ENCODE results near the gene KBTBD3. TPM values are rescaled to one million over a fixed set of nuclear protein-coding genes. Genes with fewer than 3 reads are reported as not detected.
A peak's percentile ranks its signal among the peaks of the same experiment; 100 is the strongest.

The KBTBD3 gene
- total and polyA plus RNA-seq, 2 experiments from 2014 or later: 4.9 to 5.6 TPM

GRCh38 chr11:106092446-106092845, 15.3 kb upstream of the KBTBD3 start:
- 95% methylated on average over 1 of the region's 1 CpG for WGBS (ENCODE audit: low lambda C conversion rate, missing lambda C conversion rate)
- peaks cover 57% of the 10 kb centered on the region for H3K79me2 ChIP-seq
- no peak overlapping the region for H3K4me3 ChIP-seq
- H3K27ac ChIP-seq: no peak overlapping the region
- no peaks in the 10 kb centered on the region for H3K9me2 ChIP-seq (replicated peaks; ENCODE audit: insufficient read depth)
- no peak overlapping the region for H3K4me2 ChIP-seq
- no peaks in the 10 kb centered on the region for H3K36me3 ChIP-seq (replicated peaks; ENCODE audit: insufficient read depth, low read depth)
- H3K9me3 ChIP-seq (ENCODE audit: low read depth): no peaks in the 10 kb centered on the region
- no peaks in the 10 kb centered on the region for H3K27me3 ChIP-seq
- no peak for DNase-seq (ENCODE audit: low spot score)
- H3K4me1 ChIP-seq (ENCODE audit: insufficient read depth): peaks cover 12% of the 10 kb centered on the region
- no peak overlapping the region for H2AFZ ChIP-seq
- TF ChIP-seq EZH2 (IDR thresholded peaks at IDR 0.05; ENCODE audit: borderline replicate concordance) (no peak), EZH2phosphoT487 (IDR thresholded peaks at IDR 0.05; ENCODE audit: low read depth, severe bottlenecking, unreplicated experiment) (no peak), CTCF (IDR thresholded peaks at IDR 0.05; ENCODE audit: poor library complexity) (no peak)
- peaks cover 11% of the 10 kb centered on the region for H4K20me1 ChIP-seq (ENCODE audit: insufficient read depth, poor library complexity, severe bottlenecking)

DNA sequence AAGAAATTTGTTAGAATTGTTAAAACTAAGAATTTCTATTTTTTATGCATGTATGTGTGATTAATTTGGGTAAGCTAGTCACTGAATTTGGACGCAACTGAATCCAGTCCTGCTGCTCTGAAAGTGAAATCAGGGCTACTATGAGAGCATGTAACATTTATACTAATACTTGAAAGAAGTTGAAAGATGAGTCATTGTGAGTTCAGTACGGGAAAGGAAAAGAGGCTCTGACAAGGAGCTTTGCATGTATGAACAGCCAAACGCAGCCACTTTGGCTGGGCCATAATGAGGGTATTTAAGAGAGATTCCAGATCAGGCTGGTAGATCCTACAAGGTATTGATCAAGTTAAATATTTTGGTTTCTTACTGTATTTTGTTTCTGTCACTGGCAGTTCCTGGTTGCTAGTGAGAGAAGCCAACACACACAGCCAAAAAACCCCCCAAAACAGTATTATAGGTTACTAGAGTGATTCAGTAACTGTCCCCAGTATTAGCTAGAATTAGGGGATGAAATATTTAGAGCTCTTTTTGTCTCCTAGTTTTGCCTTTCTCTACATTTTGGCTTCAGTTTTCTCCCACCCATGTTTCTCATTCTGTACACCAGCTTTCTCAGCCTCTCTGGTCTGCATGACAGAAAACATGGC, 14.5 kb upstream of the KBTBD3 start:
- H4K20me1 ChIP-seq (ENCODE audit: insufficient read depth, poor library complexity, severe bottlenecking): peaks cover 11% of the 10 kb centered on the region
- no peaks in the 10 kb centered on the region for H3K9me2 ChIP-seq (replicated peaks; ENCODE audit: insufficient read depth)
- H3K27me3 ChIP-seq: no peaks in the 10 kb centered on the region
- no peaks in the 10 kb centered on the region for H3K9me3 ChIP-seq (ENCODE audit: low read depth)
- no peak overlapping the region for H3K4me2 ChIP-seq
- peaks cover 63% of the 10 kb centered on the region for H3K79me2 ChIP-seq
- no peak overlapping the region for H3K27ac ChIP-seq
- peaks cover 20% of the 10 kb centered on the region for H3K4me1 ChIP-seq (ENCODE audit: insufficient read depth)
- 71% methylated on average over 3 of the region's 3 CpGs for WGBS (ENCODE audit: low lambda C conversion rate, missing lambda C conversion rate)
- DNase-seq (ENCODE audit: low spot score): peak; percentile 11
- H3K4me3 ChIP-seq: no peak overlapping the region
- no peaks in the 10 kb centered on the region for H3K36me3 ChIP-seq (replicated peaks; ENCODE audit: insufficient read depth, low read depth)
- no peak for TF ChIP-seq EZH2phosphoT487 (IDR thresholded peaks at IDR 0.05; ENCODE audit: low read depth, severe bottlenecking, unreplicated experiment)
- no peak for TF ChIP-seq EZH2 (IDR thresholded peaks at IDR 0.05; ENCODE audit: borderline replicate concordance)
- TF ChIP-seq CTCF (IDR thresholded peaks at IDR 0.05; ENCODE audit: poor library complexity): no peak
- no peak overlapping the region for H2AFZ ChIP-seq

DNA sequence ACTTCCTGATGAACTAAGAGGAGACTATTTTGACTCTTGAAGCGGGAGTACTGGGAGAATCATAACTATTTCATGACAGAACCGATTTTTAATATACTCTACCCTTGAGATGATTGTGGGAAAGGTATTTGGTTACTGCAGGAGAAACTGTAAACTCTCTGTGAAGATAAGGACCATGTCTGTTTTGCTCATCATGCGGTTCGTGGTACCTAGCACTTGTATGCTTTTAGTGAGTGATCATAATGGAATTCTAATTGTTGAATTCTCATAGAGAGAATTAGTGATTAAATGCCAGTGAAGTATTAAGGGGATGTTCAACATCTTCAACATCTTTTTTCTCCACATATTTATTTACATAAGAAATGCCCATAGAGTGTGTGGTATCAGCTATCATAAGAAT, 11.7 kb upstream of the KBTBD3 start:
- Histone ChIP-seq H4K20me1 (ENCODE audit: insufficient read depth, poor library complexity, severe bottlenecking) (peaks cover 17% of the 10 kb centered on the region), H3K4me2 (no peak overlapping the region), H3K4me3 (no peak overlapping the region), H3K9me2 (replicated peaks; ENCODE audit: insufficient read depth) (no peaks in the 10 kb centered on the region), H2AFZ (no peak overlapping the region), H3K9me3 (ENCODE audit: low read depth) (no peaks in the 10 kb centered on the region), H3K79me2 (peaks cover 88% of the 10 kb centered on the region), H3K27ac (no peak overlapping the region), H3K36me3 (replicated peaks; ENCODE audit: insufficient read depth, low read depth) (no peaks in the 10 kb centered on the region), H3K27me3 (no peaks in the 10 kb centered on the region), H3K4me1 (ENCODE audit: insufficient read depth) (peaks cover 20% of the 10 kb centered on the region)
- TF ChIP-seq EZH2 (IDR thresholded peaks at IDR 0.05; ENCODE audit: borderline replicate concordance) (no peak), CTCF (IDR thresholded peaks at IDR 0.05; ENCODE audit: poor library complexity) (no peak), EZH2phosphoT487 (IDR thresholded peaks at IDR 0.05; ENCODE audit: low read depth, severe bottlenecking, unreplicated experiment) (no peak)
- DNase-seq (ENCODE audit: low spot score): no peak
- 79% methylated on average over 4 of the region's 4 CpGs for WGBS (ENCODE audit: low lambda C conversion rate, missing lambda C conversion rate)
